B cell (primary cell): ENCODE results near the gene JAG1.

Experiments
- EZH2 ChIP-seq: IDR thresholded peaks from 2 replicates; pipeline ENCODE4 v1.6.1; 2012; ENCODE audit warnings: borderline replicate concordance, low read depth, mild to moderate bottlenecking, moderate library complexity, low read length; ENCODE audit not compliant: insufficient read depth, poor library complexity, severe bottlenecking
- TF ChIP-seq, protein P1 (sequence below): fragments of 200-600 bp; IDR thresholded peaks from one replicate; pipeline ENCODE4 v1.8.0; 2022; ENCODE audit warnings: antibody characterized with exemption, mild to moderate bottlenecking

DNA sequence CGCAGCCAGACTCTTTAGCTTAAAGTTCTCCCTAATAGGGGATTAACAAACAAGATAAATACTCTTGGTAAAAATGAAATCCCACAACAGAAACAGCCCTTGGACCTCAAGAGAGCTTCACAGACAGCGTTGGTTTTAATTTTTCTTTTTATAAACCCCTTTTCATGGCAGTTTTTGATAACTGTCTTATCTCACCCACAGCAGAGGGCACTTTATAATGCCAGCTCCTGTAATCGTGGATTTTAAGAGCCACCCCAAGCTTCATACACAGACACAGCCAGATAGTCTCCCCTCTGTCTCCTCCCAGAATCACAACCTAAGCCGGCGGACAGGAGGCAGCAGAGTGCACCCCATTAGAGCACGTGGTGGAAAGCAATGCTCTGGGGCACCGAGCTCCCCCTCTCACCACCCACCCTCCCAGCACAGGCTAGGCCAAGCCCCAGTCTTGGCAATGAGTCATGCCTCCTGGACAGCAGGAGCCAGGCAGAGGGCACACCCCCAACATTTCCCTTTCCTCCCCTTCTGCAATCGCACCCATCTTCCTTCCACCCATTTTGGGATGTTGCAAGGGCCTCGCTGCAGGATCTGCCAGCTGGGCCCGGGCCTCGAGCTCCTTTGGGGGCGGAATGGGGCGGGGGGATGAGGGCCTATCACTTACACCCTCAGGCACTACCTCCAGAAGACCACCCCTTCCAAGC, 2.4 kb downstream of the JAG1 start:
- TF ChIP-seq, protein P1, sequence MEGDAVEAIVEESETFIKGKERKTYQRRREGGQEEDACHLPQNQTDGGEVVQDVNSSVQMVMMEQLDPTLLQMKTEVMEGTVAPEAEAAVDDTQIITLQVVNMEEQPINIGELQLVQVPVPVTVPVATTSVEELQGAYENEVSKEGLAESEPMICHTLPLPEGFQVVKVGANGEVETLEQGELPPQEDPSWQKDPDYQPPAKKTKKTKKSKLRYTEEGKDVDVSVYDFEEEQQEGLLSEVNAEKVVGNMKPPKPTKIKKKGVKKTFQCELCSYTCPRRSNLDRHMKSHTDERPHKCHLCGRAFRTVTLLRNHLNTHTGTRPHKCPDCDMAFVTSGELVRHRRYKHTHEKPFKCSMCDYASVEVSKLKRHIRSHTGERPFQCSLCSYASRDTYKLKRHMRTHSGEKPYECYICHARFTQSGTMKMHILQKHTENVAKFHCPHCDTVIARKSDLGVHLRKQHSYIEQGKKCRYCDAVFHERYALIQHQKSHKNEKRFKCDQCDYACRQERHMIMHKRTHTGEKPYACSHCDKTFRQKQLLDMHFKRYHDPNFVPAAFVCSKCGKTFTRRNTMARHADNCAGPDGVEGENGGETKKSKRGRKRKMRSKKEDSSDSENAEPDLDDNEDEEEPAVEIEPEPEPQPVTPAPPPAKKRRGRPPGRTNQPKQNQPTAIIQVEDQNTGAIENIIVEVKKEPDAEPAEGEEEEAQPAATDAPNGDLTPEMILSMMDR: no peak
- TF ChIP-seq EZH2: no peak
